ENCODE results near the gene GALNT8. TPM values are rescaled to one million over a fixed set of nuclear protein-coding genes. Genes with fewer than 3 reads are reported as not detected.

The GALNT8 gene
- total RNA-seq, 5 donors from 2014 or later (not counting 1 experiment from before 2014, with no cell fraction given), result 0.41 to 2.9 (median 1.5) TPM

DNA sequence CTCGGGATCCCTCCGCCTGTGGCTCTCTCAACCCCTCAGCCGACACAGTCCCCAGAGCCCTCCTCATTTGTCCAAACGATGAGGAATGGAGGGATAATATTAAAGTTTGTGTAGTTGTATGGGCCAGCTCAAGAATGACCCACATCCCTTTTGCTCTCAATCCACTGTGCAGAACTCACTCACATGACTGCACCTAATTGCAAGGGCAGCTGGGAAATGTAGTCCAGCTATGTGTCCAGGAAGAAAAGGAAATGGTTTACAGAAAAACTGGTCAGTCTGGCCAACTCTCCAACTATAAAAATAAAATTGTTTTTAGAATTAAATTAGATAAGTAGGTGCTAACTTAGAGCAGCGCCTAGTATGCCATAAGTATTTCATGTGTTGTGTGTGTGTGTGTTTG is 66.6 kb downstream of the GALNT8 start:
- Histone ChIP-seq H3K36me3 (ENCODE audit: control insufficient read depth in 2 of 2, extremely low read depth in 1 of 2, insufficient read depth in 1 of 2, low read length in 1 of 2) (no peaks in the 10 kb centered on the region), H3K4me3 (ENCODE audit: control insufficient read depth in 1 of 2, extremely low read depth in 1 of 2, low read length in 1 of 2) (no peak overlapping the region), H3K27ac (ENCODE audit: low read length) (no peak overlapping the region), H3K9me3 (no peaks in the 10 kb centered on the region), H3K27me3 (replicated peaks in 1 of 2; ENCODE audit: control insufficient read depth in 2 of 2, extremely low read depth in 1 of 2, insufficient read depth in 2 of 2, low read length in 1 of 2) (peaks cover 0 to 10% of the 10 kb centered on the region in 2 experiments), H3K4me1 (ENCODE audit: control insufficient read depth in 1 of 2, extremely low read depth in 1 of 2, insufficient read depth in 2 of 2, low read length in 2 of 2) (no peaks in the 10 kb centered on the region)
- 60% methylated on average over 1 of the region's 5 CpGs for WGBS (ENCODE audit: insufficient coverage)
- POLR2A ChIA-PET, result no interaction called here
- DNase-seq (no peak), ATAC-seq (replicated peaks in 1 of 4) (no peak)
- Mint-ChIP-seq H3K9me3 (peaks cover 0 to 17% (median 0%) of the 10 kb centered on the region in 3 donors), H3K27ac (no peak overlapping the region), H3K27me3 (peaks cover 6 to 14% of the 10 kb centered on the region in 2 donors), H3K36me3 (no peaks in the 10 kb centered on the region), H3K4me3 (no peak overlapping the region), H3K4me1 (no peaks in the 10 kb centered on the region)
- CTCF ChIA-PET, result no interaction called here

DNA sequence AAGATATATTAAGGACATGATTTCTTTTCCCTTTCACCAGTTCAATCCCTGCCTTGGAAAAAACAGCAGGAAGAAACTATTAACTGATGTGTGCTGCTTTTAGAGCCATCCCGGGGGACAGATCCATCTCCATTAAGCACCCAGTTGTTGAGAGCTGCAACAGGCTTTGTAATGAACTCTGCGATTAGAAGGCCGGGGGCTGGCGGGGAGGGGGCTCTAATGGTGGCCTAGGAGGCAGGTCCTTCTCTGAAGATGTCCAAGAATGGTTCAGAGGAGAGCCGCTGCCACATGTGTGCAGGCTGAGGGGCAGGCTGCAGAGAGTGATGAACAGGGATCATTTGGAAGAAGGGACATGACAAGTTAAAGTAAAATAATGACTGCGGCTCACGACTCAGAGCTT is 67.8 kb downstream of the GALNT8 start:
- Mint-ChIP-seq H3K27me3 (peaks cover 3 to 21% of the 10 kb centered on the region in 2 donors), H3K9me3 (peaks cover 0 to 17% (median 0%) of the 10 kb centered on the region in 3 donors), H3K36me3 (no peaks in the 10 kb centered on the region), H3K4me3 (no peak overlapping the region), H3K4me1 (no peaks in the 10 kb centered on the region), H3K27ac (no peak overlapping the region)
- DNase-seq (no peak), ATAC-seq (replicated peaks in 1 of 4) (no peak)
- H3K4me3 ChIP-seq (ENCODE audit: control insufficient read depth in 1 of 2, extremely low read depth in 1 of 2, low read length in 1 of 2), result no peak overlapping the region
- no peaks in the 10 kb centered on the region for H3K36me3 ChIP-seq (ENCODE audit: control insufficient read depth in 2 of 2, extremely low read depth in 1 of 2, insufficient read depth in 1 of 2, low read length in 1 of 2)
- peaks cover 0 to 10% of the 10 kb centered on the region in 2 experiments for H3K27me3 ChIP-seq (replicated peaks in 1 of 2; ENCODE audit: control insufficient read depth in 2 of 2, extremely low read depth in 1 of 2, insufficient read depth in 2 of 2, low read length in 1 of 2)
- POLR2A ChIA-PET, result no interaction called here
- no peaks in the 10 kb centered on the region for H3K9me3 ChIP-seq
- WGBS (ENCODE audit: insufficient coverage), result 87% methylated on average over 6 of the region's 7 CpGs
- CTCF ChIA-PET, result interaction anchor here in 1 of 2 donors (0.7 kb wide), 1 partner anchor 999 kb away, joined by 3 read pairs; no protein-coding TSS in a partner anchor
- H3K4me1 ChIP-seq (ENCODE audit: control insufficient read depth in 1 of 2, extremely low read depth in 1 of 2, insufficient read depth in 2 of 2, low read length in 2 of 2), result no peaks in the 10 kb centered on the region
- no peak overlapping the region for H3K27ac ChIP-seq (ENCODE audit: low read length)

DNA sequence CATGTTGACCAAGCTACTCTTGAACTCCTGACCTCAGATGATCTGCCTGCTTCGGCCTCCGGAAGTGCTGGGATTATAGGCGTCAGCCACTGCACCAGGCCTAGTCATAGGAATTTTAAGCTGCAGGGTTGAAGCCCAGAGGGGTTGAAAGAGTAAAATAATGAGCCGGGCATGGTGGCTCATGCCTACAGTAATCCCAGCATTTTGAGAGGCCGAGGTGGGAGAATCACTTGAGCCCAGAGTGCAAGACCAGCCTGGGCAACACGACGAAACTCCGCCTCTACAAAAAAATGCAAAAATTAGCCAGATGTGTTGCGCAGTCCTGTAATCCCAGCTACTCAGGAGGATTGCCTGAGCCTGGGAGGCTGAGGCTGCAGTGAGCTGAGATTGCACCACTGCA is 69.6 kb downstream of the GALNT8 start:
- H3K9me3 Mint-ChIP-seq, result peaks cover 0 to 9% (median 0%) of the 10 kb centered on the region in 3 donors
- DNase-seq, result no peak
- CTCF ChIA-PET, result no interaction called here

DNA sequence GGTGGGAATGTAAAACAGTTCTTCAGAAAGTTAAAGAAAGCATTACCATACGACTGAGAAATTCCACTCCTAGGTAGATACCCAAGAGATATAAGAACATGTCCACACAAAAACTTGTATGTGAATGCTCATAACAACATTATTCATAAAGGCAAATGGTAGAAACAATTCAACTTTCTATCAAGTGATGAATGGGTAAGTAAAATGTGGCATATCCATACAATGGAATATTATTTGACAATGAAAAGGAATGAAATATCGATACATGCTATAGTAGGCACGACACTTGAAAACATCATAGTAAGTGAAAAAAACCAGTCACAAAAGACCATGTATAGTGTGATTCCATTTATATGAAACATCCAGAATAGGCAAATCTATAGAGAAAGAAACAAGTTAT is 71.3 kb downstream of the GALNT8 start:
- no peak overlapping the region for H3K4me3 ChIP-seq (ENCODE audit: control insufficient read depth in 1 of 2, extremely low read depth in 1 of 2, low read length in 1 of 2)
- H3K4me3 Mint-ChIP-seq, result no peak overlapping the region
- no peak overlapping the region for H3K27ac Mint-ChIP-seq
- H3K4me1 Mint-ChIP-seq, result no peaks in the 10 kb centered on the region
- POLR2A ChIA-PET, result no interaction called here
- WGBS (ENCODE audit: insufficient coverage), result no CpG with 5 or more reads among the region's 3 CpGs
- ATAC-seq (replicated peaks in 1 of 4) (no peak), DNase-seq (no peak)
- H3K9me3 Mint-ChIP-seq, result peaks cover 0 to 7% (median 0%) of the 10 kb centered on the region in 3 donors
- no peak overlapping the region for H3K27ac ChIP-seq (ENCODE audit: low read length)
- H3K4me1 ChIP-seq (ENCODE audit: control insufficient read depth in 1 of 2, extremely low read depth in 1 of 2, insufficient read depth in 2 of 2, low read length in 2 of 2), result no peaks in the 10 kb centered on the region
- CTCF ChIA-PET, result no interaction called here
- no peaks in the 10 kb centered on the region for H3K36me3 Mint-ChIP-seq
- no peaks in the 10 kb centered on the region for H3K9me3 ChIP-seq
- H3K36me3 ChIP-seq (ENCODE audit: control insufficient read depth in 2 of 2, extremely low read depth in 1 of 2, insufficient read depth in 1 of 2, low read length in 1 of 2), result no peaks in the 10 kb centered on the region
- peaks cover 7 to 23% of the 10 kb centered on the region in 2 donors for H3K27me3 Mint-ChIP-seq
- H3K27me3 ChIP-seq (replicated peaks in 1 of 2; ENCODE audit: control insufficient read depth in 2 of 2, extremely low read depth in 1 of 2, insufficient read depth in 2 of 2, low read length in 1 of 2), result peaks cover 0 to 14% of the 10 kb centered on the region in 2 experiments

More for the DNA sequence above, 69.6 kb downstream of the GALNT8 start:
- POLR2A ChIA-PET, result no interaction called here
- no peak overlapping the region for H3K27ac Mint-ChIP-seq
- Histone ChIP-seq H3K4me3 (ENCODE audit: control insufficient read depth in 1 of 2, extremely low read depth in 1 of 2, low read length in 1 of 2) (no peak overlapping the region), H3K27me3 (replicated peaks in 1 of 2; ENCODE audit: control insufficient read depth in 2 of 2, extremely low read depth in 1 of 2, insufficient read depth in 2 of 2, low read length in 1 of 2) (peaks cover 0 to 14% of the 10 kb centered on the region in 2 experiments), H3K4me1 (ENCODE audit: control insufficient read depth in 1 of 2, extremely low read depth in 1 of 2, insufficient read depth in 2 of 2, low read length in 2 of 2) (no peaks in the 10 kb centered on the region), H3K9me3 (no peaks in the 10 kb centered on the region), H3K36me3 (ENCODE audit: control insufficient read depth in 2 of 2, extremely low read depth in 1 of 2, insufficient read depth in 1 of 2, low read length in 1 of 2) (no peaks in the 10 kb centered on the region), H3K27ac (ENCODE audit: low read length) (no peak overlapping the region)
- H3K27me3 Mint-ChIP-seq, result peaks cover 5 to 26% of the 10 kb centered on the region in 2 donors
- 92% methylated on average over 7 of the region's 9 CpGs for WGBS (ENCODE audit: insufficient coverage)
- no peak overlapping the region for H3K4me3 Mint-ChIP-seq
- no peaks in the 10 kb centered on the region for H3K36me3 Mint-ChIP-seq
- ATAC-seq (replicated peaks in 1 of 4), result no peak
- no peaks in the 10 kb centered on the region for H3K4me1 Mint-ChIP-seq

DNA sequence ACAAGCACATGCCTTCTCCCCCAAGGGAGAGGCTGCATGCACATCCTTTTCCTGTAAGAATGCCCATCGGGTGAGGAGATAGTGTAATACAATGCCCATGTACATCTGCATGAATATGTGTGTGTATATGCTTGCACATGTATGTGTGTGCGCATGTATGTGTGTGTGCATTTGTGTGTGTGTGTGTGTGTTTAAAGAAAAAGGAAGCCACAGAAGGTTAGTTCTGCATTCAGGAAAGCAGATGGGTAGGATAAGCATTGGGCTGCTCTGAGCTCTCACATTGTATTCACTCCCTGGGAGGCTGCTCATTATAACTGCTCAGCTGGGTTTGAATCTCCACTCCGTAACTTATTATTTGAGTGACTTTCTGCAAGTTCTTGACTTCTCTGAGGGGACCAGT is 74.3 kb downstream of the GALNT8 start:
- ChIA-PET POLR2A (no interaction called here), CTCF (no interaction called here)
- H3K27me3 ChIP-seq (replicated peaks in 1 of 2; ENCODE audit: control insufficient read depth in 2 of 2, extremely low read depth in 1 of 2, insufficient read depth in 2 of 2, low read length in 1 of 2), result peaks cover 0 to 7% of the 10 kb centered on the region in 2 experiments
- H3K4me3 ChIP-seq (ENCODE audit: control insufficient read depth in 1 of 2, extremely low read depth in 1 of 2, low read length in 1 of 2), result no peak overlapping the region
- ATAC-seq (replicated peaks in 1 of 4) (no peak), DNase-seq (no peak)
- Mint-ChIP-seq H3K4me3 (no peak overlapping the region), H3K27ac (no peak overlapping the region), H3K36me3 (no peaks in the 10 kb centered on the region), H3K27me3 (peaks cover 18 to 33% of the 10 kb centered on the region in 2 donors), H3K9me3 (peaks cover 0 to 7% (median 0%) of the 10 kb centered on the region in 3 donors), H3K4me1 (no peaks in the 10 kb centered on the region)
- 48% methylated on average over 2 of the region's 3 CpGs for WGBS (ENCODE audit: insufficient coverage)
- no peaks in the 10 kb centered on the region for H3K4me1 ChIP-seq (ENCODE audit: control insufficient read depth in 1 of 2, extremely low read depth in 1 of 2, insufficient read depth in 2 of 2, low read length in 2 of 2)
- H3K27ac ChIP-seq (ENCODE audit: low read length), result no peak overlapping the region
- H3K9me3 ChIP-seq, result no peaks in the 10 kb centered on the region
- H3K36me3 ChIP-seq (ENCODE audit: control insufficient read depth in 2 of 2, extremely low read depth in 1 of 2, insufficient read depth in 1 of 2, low read length in 1 of 2), result no peaks in the 10 kb centered on the region

DNA sequence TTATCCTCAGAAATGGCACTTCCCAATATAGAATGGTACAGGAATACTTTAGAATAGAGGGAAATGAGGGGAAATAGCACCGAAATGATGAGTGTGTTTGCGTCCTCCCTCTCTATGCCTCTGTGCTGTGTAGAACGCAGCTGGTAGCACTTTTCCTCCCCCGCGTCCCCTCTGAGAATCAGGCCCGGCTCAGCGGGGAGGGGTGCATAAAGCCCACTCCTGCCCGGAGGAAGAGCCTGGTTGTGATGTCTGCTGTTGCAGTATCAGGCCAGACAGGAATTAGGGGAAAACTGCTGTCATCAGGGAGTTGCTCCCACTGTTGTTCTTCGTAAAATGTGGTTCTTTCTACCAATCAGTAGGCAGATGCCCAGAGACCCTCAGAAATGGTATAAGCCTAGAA is 76.0 kb downstream of the GALNT8 start:
- Histone ChIP-seq H3K4me3 (ENCODE audit: control insufficient read depth in 1 of 2, extremely low read depth in 1 of 2, low read length in 1 of 2) (no peak overlapping the region), H3K27me3 (replicated peaks in 1 of 2; ENCODE audit: control insufficient read depth in 2 of 2, extremely low read depth in 1 of 2, insufficient read depth in 2 of 2, low read length in 1 of 2) (peaks cover 5% of the 10 kb centered on the region in 2 experiments), H3K9me3 (no peaks in the 10 kb centered on the region), H3K36me3 (ENCODE audit: control insufficient read depth in 2 of 2, extremely low read depth in 1 of 2, insufficient read depth in 1 of 2, low read length in 1 of 2) (no peaks in the 10 kb centered on the region), H3K27ac (ENCODE audit: low read length) (no peak overlapping the region), H3K4me1 (ENCODE audit: control insufficient read depth in 1 of 2, extremely low read depth in 1 of 2, insufficient read depth in 2 of 2, low read length in 2 of 2) (no peaks in the 10 kb centered on the region)
- Mint-ChIP-seq H3K27ac (no peak overlapping the region), H3K9me3 (peaks cover 0 to 7% (median 0%) of the 10 kb centered on the region in 3 donors), H3K27me3 (peaks cover 18 to 38% of the 10 kb centered on the region in 2 donors), H3K4me1 (no peaks in the 10 kb centered on the region), H3K36me3 (no peaks in the 10 kb centered on the region), H3K4me3 (no peak overlapping the region)
- DNase-seq (no peak), ATAC-seq (replicated peaks in 1 of 4) (no peak)
- POLR2A ChIA-PET, result no interaction called here
- 88% methylated on average over 8 of the region's 9 CpGs for WGBS (ENCODE audit: insufficient coverage)
- CTCF ChIA-PET, result no interaction called here

Data from T-cell (primary cell).